ENCODE results near the gene SMARCD3. TPM values are rescaled to one million over a fixed set of nuclear protein-coding genes. Genes with fewer than 3 reads are reported as not detected.

SMARCD3 gene
- total RNA-seq, 1 experiment from 2014 or later, result 30.3 TPM

GRCh38 chr7:151246102-151246850, 2.2 kb downstream of the SMARCD3 start:
- H3K9me2 ChIP-seq (ENCODE audit: insufficient read depth), result no peaks in the 10 kb centered on the region
- no peak overlapping the region for H3K27ac ChIP-seq (ENCODE audit: low read depth, low read length)
- H3K4me3 ChIP-seq (replicated peaks in 1 of 2; ENCODE audit: low read depth in 1 of 2, low read length in 2 of 2), result no peak overlapping the region
- peaks cover 36 to 58% of the 10 kb centered on the region in 2 experiments for H3K4me1 ChIP-seq (ENCODE audit: control insufficient read depth in 1 of 2, insufficient read depth in 2 of 2, low read length in 2 of 2)
- ATAC-seq (no peak), DNase-seq (ENCODE audit: low read depth, low spot score) (no peak)
- TF ChIP-seq FOSL1 (IDR thresholded peaks at IDR 0.05; ENCODE audit: low read depth) (no peak), ZFX (IDR thresholded peaks at IDR 0.05) (no peak), EZH2phosphoT487 (IDR thresholded peaks at IDR 0.05; ENCODE audit: borderline replicate concordance) (no peak), POLR2AphosphoS5 (IDR thresholded peaks at IDR 0.05; ENCODE audit: low read depth, low read length) (no peak), ELF1 (IDR thresholded peaks at IDR 0.05; ENCODE audit: borderline replicate concordance, low read depth) (no peak), SP1 (IDR thresholded peaks at IDR 0.05; ENCODE audit: low read depth) (no peak), CBX3 (IDR thresholded peaks at IDR 0.05; ENCODE audit: low read depth) (no peak), TCF7L2 (IDR thresholded peaks at IDR 0.05; ENCODE audit: borderline replicate concordance, extremely low read depth, insufficient read depth, insufficient read length) (no peak), POLR2A (IDR thresholded peaks at IDR 0.05; ENCODE audit: borderline replicate concordance, extremely low read depth, insufficient read depth, insufficient read length) (no peak)
- H3K4me2 ChIP-seq (ENCODE audit: low read length), result peak overlapping the region; percentile 15; the same call in 1 of the 2 replicates
- no peaks in the 10 kb centered on the region for H3K79me2 ChIP-seq (ENCODE audit: insufficient read depth, low read length)
- no peak overlapping the region for H2AFZ ChIP-seq (ENCODE audit: low read depth, low read length, poor library complexity, severe bottlenecking)
- no peaks in the 10 kb centered on the region for H3K27me3 ChIP-seq (ENCODE audit: insufficient read depth, low read length)
- H3K36me3 ChIP-seq (ENCODE audit: control insufficient read depth in 1 of 2, insufficient read depth in 2 of 2, low read length in 2 of 2), result peaks cover 0 to 2% of the 10 kb centered on the region in 2 experiments; a peak in 1 of 4 replicates
- BruUV-seq (replicated peaks), result no TSS peak
- H3K9ac ChIP-seq (ENCODE audit: low read length), result no peak overlapping the region
- RAD21 ChIA-PET (ENCODE audit: low non-redundant PET in 1 of 2, low total read pairs in 2 of 2, uncharacterized antibody in 2 of 2, unreplicated experiment in 2 of 2), result interaction anchor here in 1 of 2 experiments (0.7 kb wide), 1 partner anchor 228 kb away, joined by 3 read pairs; no protein-coding TSS in a partner anchor
- no peaks in the 10 kb centered on the region for H3K9me3 ChIP-seq (ENCODE audit: control insufficient read depth in 1 of 2, insufficient read depth in 1 of 2, low read depth in 1 of 2, low read length in 2 of 2)
- no peaks in the 10 kb centered on the region for H4K20me1 ChIP-seq (ENCODE audit: insufficient read depth)
- CTCF ChIA-PET, result interaction anchor here (1.4 kb wide), 1 partner anchor 19 kb away, joined by 3 read pairs; the partner anchor contains the start of gene ABCF2
- POLR2A ChIA-PET, result no interaction called here
- intact Hi-C loops (cut with micrococcal nuclease), result loop anchor here (10.0 kb wide), 1 partner anchor 121 kb away; no protein-coding TSS in a partner anchor
